Colon (tissue), 2 donors: Measurements from ENCODE around the gene PLCD1.
"Not testable (repeated sequence)": the region's sequence is repeated elsewhere in the genome, so short reads cannot be mapped to it uniquely, and the experiment has no call there.

Experiments
- FAIRE-seq: peaks from 2 replicates; lab custom pipeline; 2012; peaks lifted over from hg19 to GRCh38; lab: Jason Lieb, UNC
- donor health status: control.
- donor health status: control.

Gene PLCD1

DNA sequence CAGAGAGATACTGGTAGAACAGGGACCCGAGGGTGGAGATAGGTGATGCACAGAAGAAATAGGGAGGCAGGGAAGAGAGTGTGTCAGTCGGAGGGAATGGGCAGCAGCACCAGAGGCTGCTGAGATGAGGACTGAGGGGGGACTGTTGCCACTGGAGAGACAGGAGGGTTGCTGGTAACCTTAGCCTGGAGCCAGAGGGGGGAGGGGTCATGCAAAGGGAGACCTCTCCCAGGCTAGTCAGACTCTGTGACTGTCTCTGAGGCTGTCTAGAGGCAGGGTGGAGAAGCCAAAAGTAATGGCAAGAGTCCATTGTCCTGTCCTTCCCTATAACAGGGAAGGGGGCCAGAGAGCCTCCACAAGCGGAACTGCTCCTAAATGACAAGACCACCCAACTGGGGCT, 7.5 kb upstream of the PLCD1 start:
- FAIRE-seq, result no peak

DNA sequence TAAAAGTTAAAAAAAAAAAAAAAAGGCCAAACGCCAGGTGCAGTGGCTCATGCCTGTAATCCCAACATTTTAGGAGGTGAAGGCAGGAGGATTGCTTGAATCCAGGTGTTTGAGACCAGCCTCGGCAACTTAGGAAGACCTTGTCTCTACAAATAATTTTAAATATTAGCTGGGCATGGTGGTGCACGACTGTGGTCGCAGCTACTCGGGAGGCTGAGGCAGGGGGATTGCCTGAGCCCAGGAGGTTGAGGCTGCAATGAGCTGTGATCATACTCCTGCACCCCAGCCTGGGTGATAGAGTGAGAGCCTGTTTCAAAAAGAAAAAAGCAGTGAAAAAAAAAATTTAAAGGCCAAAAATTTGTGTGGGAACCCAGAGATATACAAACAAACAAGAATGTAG, 6.8 kb upstream of the PLCD1 start:
- FAIRE-seq, result no peak

DNA sequence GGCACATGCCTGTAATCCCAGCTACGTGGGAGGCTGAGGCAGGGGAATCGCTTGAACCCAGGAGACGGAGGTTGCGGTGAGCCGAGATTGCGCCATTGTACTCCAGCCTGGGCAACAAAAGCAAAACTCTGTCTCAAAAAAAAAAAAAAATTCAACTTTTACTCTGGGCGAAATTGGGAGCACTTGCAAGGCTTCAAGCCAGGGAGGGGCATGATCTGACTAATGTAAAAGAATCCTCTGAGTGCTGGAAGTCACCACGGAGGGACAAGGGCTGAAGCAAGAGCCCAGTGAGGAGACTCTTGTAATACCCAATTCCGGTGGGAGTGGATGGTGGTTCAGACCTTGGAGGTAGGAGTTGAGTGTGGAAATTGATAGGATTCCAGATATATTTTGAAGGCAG, 4.9 kb upstream of the PLCD1 start:
- FAIRE-seq, result not testable (repeated sequence)

DNA sequence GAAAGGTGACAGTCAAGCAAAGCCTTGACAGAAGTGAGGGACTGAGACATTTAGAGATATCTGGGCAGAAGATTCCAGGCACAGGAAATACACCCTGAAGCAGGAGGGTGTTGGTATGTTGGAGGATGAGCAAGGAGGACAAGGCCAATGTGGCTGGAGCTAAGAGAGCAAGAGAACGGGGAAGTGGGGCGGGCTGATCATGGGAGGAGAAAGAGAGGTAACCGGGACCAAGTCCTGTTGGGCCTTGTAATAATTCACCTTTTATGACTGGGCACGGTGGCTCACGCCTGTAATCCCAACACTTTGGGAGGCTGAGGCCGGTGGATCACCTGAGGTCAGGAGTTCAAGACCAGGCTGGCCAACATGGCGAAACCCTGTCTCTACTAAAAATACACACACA, 4.1 kb upstream of the PLCD1 start:
- not testable (repeated sequence) for FAIRE-seq

DNA sequence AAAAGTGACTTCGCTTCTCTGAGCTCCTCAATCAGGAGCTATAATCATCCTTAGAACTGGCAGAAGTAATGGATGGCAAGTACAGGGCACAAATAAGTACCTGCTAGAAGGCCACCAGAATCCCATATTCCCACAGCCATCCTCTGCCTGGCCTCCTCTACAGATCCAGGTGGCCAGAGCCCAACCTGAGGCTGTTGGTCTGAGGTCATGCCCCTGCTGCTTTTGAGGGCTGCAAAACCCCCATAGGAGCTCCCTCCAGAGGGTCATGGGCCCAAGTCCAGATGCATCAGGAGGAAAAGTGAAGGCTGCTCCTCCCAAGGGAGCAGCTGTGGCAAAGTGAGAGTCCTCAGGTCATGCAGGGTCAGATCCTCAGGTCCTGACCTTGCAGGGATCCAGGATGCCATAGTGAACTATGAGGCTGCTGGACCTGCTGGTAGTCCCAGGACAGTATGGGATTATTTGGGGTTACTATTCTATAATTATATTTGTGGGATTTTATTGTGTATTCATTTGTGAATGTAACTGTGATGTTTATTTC, 3.0 kb upstream of the PLCD1 start:
- FAIRE-seq, result no peak

DNA sequence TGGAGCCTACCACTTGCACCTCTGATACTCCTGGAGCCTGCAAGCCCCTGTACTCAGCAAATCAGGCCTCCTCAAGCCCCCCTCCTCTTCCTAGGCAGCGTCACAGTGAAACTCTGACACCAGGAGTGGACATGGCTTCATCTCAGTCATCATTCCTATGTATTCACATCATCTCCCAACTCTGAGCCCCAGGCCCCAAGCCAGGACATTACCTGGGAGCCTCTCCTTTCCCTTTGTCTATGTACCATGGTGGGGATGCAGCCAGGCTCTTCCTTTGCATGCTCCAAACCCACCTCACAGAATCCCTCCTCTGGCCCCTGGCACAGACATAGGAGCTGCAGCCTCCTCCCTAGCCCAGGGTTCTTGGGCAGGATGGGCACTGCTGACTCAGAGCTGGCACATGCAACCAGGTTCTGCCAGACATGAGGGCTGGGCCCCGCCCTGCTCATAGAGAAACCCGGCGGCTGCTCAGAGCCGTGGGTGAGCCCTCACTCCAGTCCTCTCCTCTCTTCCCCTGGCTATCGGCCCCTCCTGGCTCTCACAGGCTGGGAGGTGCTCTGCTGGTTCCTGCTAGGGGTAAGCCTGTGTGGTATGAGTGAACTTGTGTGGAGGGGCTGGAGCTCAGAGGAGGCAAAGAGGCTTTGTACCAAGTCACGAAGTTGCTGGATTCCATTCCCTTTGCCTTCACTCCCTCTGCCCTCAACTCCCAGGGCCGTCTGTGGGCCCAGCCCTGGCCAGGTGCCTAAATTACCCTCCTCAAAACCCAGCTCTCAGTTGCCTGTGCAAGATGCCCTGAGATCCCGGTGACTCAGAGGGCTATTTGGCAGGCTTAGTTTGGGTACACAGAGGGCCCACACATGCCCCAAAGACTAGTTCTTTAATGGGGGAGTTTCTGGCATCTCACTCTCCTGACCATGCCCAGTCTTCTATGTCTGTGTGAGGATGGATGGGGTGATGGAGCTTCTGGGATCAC, 1.9 kb upstream of the PLCD1 start:
- FAIRE-seq, result no peak

DNA sequence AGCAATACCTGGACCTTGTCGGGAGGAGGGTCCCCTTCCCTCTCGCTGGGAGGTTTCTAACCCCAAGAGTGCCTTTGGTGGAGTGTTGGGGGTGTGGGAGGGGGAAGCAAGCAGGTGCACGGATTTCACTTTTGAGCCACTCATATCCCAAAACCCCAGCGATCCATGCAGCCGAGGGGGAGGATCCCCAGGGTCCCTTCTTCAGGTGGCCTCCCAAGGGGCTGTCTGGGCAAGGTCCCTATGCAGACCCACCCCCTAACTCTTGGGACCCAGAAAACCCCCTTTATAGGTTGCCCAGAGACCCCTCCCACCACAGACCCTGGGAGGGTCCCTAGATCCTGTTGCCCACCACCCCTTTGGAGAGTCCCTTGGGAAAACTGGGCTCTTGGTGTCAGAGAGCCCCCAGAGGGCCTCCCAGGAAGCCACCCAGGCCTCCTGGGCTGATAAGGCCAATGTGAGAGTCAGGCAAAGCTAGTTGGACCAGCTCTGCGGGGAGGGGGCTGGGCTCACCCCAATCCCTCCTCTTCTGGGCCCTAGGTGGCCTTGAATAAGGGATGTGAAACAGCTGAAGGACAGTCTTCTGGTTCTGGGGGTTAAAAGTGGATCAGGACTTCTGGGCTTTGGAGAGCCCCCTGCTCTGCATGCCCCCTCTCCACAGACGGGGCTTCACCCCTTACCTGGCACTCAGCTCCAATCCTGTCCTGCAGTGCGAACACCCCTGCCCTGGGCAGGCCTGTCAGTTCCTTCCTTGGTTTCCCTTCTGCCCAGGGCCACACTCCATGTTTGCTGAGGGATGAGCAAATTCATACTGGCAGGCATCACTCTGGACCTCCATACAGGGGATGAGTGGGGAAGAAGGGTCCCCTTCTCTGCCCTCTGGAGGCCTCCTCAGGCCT, 932 bp upstream of the PLCD1 start:
- FAIRE-seq, result no peak

DNA sequence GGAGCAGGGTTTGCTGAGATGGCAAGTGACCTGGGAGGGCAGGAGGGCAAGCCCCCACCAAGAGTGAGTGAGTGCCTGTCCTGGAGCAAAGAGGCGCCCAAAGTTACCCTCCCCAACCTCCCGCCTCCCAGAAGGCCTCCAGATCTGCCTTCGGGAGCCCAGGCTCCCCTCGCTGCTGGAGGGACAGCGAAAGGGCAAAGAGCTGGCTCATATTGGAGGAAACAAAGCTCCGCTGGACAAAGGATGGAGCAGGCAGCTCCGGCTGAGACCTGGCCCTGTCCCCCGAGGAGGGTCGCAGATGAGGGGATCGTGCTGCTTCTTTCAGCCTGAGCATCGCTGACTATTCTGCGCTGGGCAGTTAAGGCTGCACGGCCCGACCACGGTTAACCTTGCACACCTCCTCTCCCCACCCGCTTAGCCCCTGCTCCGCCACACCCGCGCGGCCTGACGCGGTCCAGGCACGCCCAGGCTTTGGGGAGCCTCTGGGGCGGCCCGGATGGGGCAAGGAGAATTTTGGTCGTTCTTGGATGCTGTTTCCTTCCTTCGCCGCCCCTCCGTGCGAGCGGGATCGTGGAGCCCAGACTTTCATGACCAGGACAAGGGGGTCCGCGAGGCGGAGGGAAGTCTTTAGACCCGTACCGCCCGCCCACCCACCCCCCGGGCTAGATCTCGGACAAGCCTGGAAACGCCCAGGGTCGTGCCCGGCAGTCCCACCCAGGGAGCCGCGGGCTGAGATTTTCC, 651 bp downstream of the PLCD1 start:
- FAIRE-seq, result no peak

DNA sequence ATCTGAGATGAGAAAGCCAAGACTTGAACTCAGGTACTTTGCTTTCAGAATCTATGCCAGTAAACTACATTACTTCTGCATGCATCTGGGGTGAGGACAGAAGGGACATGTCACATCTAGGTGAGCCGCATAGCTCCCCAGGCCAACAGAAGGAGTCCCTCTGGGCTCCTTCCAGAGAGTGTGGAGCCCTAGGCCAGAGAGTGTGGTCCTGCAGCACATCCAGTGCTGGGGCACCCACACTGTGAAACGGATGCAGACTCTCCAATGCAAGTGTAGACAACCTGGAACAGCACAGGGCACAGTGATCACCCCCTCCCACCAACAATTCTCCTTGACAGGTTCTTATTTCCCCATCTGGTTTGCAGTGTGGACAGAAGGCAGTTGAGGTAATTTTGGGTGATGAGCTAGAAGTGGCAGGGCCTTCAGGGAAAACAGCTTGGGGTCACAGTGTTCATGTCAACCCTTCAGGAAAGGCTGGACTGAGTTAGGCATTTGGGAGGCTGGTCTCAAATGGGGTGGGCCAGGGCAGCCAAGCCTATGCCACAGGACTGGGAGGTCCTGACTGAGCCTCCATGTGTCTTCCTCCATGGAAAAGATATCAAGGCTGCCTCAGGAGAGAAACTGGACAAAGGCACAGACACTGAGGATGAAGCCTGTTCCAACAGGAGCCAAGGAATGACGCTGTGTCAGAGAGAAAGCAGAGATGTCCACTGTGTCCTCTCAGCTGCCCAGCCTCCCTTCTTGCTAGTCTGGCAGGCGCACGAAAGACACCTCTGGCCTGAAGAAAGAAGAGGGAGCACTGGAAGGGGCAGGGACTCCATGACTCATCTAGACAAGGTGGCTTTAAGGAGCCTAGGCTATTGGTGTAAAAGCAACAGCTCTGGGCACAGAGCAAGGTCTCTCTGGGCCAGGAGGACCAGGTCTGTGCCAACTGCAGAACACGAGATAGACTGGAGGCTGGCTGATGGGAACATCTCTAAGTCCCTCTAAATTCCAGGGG, 1.7 kb downstream of the PLCD1 start:
- FAIRE-seq, result no peak

DNA sequence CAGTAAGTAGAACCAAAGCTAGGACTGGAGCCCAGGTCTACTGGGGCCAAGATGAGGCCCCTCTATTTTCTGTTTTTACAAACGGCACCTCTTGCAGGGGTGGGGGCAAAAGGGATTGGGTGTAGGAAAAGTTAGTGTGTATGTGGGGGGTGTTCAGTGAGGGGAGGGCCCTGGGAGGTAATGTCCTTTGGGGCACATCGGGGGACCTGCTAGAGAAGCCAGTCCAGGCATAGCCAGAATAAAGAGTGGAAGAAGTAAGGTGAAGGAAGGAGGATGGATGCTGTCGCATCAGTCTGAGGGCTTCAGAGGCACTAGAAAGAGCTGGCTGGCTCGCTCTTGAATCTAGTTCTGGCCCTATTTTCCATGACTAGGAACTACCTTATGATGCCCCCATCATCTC, 2.6 kb downstream of the PLCD1 start:
- FAIRE-seq, result no peak

DNA sequence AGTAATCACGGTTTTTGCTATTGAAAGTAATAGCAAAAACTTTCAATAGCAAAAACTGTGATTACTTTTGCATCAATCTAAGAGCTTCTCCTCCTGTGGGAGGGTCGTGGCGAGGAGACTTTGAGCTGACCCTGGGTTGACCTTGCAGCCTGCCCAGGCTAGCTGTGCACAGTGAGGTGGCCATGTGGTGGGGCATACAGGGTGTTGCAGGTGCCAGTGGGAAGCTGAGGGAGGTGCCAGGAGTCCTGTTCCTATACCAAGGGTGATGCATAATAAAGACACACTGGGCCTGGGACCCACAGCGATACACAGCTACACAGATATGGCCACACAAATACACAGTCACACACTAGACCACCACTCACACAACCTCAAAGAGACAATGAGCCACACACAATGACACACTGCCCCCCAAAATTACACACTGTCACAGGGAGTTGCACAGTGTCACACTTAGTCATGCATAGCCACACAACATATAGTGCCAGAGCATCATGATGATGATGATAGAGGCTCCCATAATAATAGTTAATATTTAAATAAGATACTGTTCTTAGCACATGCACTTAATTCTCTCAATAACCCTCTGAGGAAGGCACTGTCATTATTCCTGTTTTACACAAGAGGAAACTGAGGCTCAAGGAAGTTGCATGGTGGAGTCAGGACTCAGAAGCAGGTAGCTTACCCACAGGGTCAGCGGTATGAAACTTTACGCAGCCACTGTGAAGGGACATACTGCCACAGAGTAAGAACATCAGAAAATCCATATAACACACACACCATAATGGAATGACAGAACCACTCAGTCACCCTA, 6.3 kb downstream of the PLCD1 start:
- no peak for FAIRE-seq

DNA sequence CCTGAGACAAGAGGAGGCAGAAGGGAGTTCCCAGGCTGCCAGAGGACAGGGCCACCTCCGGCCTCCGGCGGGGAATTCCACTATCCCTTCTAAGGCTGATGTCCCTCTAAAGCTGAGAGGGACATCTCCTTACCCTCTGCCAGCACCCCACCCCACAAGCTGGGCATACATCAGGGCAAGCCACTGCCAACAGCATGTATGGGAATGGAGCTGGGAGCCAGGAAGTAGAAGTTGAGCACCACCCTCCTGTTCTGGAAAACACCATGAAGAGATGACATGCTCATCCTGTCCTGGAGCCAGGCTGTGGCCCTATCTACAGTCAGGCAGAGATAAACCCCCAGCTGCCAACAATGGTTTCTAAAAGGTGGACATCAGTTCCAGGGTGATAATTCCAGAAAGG, 7.1 kb downstream of the PLCD1 start:
- no peak for FAIRE-seq

DNA sequence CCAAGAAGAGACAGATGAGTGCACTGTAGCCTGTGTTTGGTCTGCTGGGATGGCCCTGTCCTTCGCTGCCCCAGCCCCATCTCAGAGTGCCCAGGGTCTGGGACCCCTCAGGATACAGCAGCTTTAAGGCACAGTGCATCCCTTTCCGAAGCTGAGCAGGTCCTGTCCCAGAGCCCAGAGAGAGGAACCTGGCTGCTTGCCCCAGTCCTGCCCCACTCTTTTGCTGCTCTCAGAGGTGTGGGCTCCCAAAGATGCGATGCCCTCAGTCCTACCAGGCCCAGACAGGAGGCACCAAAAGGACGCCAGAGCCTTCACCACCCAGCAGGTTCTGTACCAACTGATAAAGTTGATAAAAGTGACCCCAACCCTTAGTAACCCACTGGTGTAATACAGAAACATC, 8.2 kb downstream of the PLCD1 start:
- FAIRE-seq, result no peak

DNA sequence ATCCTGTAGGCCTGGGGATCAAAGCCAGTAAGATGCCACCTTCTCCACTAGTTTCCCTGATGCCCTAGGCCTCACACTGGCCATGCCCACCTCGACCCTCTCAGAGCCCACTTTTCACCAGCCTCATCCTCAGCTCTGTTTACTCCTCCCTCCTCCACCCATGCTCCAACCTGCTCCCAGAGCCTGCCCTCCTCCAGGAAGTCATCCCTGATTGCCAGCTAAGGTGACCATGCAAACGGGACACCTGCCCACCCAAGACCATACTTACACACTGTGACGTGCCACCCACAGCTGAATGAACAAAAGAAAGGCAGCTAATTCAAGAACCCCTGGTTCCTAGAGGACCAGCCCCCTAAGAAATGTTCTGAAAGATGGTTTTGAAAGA, 9.1 kb downstream of the PLCD1 start:
- no peak for FAIRE-seq

DNA sequence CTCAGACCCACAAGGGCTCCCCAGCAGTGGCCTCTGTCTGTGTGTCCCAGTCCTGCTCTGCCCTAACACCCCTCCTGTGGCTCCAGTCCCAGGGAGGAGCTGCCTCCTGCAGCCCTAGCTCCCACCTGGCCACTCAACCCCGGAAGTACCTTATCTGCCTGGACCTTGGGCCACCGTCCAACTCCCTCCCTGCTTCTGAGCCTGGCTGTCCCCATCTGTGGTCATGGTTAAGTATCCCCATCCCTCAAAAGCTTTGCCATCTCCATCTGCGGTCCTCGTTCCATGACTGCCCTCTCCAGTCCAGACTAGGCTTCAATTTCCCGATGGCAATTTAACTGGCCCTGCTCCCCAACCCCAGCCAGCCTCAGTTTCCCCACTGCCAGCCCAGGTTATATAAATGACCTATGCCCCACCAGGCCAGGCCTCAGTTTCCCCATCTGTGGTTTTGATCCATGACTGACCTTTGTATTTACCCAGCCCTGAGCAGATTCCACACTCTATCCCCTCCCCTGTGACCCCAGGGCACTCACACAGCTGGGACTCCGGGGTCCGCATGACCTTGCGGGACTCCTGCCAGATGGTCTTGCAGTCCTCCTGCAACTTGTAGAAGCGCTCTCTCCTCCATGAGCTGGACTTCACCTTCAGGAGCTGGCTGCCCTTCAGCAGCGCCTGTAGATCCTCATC, 9.6 kb downstream of the PLCD1 start:
- FAIRE-seq, result no peak

DNA sequence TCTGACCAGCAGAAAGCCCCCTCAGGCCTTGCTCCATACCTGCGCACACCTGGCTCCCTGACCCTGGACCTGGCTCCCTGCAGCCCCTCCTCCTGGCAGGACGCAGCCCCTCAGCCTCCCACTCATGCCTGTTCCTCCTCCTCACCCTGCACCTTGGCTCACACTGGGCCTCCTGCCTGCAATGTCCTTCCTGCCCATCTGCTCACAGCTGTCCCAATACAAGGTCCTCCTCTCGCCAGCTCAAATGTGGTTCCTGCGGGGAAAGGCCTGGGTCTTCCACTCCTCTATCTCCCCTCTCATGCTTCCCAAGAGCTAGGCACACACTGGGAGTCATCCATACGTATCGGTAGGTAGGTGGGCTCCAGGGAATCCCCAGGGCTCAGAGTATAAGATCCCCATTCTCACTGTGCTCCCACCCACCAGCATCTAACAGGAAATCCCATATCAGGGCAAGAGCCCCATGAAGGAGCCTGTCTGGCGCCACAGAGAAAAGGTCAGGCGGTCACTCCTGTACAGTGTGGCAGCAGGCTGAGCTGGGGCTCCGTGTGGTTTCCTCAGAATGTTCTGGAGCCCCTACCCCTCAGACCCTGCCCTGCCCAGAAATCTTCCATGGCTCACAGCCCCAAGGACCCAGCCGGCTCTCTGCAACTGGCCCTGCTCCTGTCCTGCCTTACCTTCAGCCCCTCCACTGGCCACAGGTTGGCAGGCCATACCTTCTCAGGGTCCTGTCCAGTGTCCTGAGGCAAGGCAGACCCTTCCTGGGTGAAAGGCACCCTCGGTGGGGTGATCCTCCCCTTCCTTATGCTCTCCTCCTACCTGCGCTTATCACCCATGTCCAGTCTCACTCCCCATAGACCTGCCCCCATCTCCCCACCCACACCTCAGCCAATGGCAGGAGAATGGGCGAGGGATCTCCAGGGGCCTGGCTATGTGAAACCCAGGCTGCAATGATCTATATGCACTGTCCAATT, 10.9 kb downstream of the PLCD1 start:
- no peak for FAIRE-seq

DNA sequence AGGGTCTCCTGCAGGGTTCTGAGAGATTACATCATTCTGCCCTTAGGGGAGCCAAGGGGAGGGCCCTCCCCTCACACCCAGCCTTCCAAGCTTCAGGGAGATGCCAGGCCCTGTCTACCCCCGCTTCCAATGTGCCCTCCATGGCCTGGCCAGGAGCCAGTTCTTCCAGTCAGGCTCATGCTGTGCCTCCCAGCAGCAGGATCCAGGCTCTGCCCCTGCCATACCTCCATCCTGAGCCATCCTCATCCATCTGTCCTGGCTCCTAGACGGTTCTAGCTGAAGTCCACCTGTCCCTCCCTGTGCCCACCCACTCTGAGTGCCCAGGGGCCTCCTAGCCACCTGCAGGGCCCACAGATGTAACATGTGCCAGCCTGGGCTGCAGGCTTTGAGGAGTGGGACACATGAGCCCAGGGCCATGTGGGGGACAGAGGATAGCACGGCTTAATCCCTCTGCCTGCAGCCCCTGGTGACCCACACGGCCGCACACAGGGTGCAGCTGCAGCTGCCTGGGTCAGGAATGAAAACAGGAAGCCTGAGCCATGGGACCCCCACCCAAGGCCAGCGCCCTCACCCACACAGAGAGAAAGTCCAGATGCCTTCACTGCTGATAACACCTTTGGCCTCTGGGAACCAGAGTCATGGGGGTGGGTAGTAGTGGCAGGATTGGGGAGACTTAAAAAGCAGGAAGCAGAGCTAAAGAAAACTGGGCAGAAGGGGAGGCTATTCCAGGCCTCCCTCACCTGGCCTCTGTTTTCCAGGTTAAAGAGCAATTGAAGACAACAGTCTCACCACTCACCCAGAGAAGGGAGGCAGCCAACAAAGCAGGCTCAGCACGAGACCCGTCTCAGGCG, 11.8 kb downstream of the PLCD1 start:
- FAIRE-seq, result no peak
